Right atrium auricular region (tissue), 2 donors: ENCODE results near the gene FNIP1. TPM values are rescaled to one million over a fixed set of nuclear protein-coding genes. Genes with fewer than 3 reads are reported as not detected.
"Not testable (repeated sequence)": the region's sequence is repeated elsewhere in the genome, so short reads cannot be mapped to it uniquely, and the experiment has no call there.

Source experiments
- DNase-seq: peaks from one replicate; pipeline ENCODE4 v3.0.0-alpha.2; 2019; ENCODE audit warnings: low spot score
- H3K27ac ChIP-seq, 2 donors: fragments of 200-600 bp; sonication (generic); 1 replicate in 1 of 2; 2 replicates in 1 of 2; pipeline ENCODE4 v1.5.1; 2016 to 2019
- H3K27me3 ChIP-seq, 2 donors: fragments of 200-600 bp; sonication (generic); one replicate each; pipeline versions ENCODE4 v1.5.1 to v1.6.0; 2017 to 2019
- H3K36me3 ChIP-seq: fragments of 200-600 bp; sonication (generic); one replicate; pipeline ENCODE4 v1.5.1; 2016
- H3K4me1 ChIP-seq, 2 donors: fragments of 200-600 bp; sonication (generic); one replicate each; pipeline versions ENCODE4 v1.5.1 to v1.6.0; 2017 to 2019
- H3K4me3 ChIP-seq, 2 donors: fragments of 200-600 bp; sonication (generic); 1 replicate in 1 of 2; 2 replicates in 1 of 2; pipeline ENCODE4 v1.5.1; 2017 to 2019; ENCODE audit warnings: mild to moderate bottlenecking in 1 of 2, moderate library complexity in 1 of 2
- H3K9me3 ChIP-seq, 2 donors: fragments of 200-600 bp; sonication (generic); one replicate each; pipeline ENCODE4 v1.5.1; 2019
- CTCF ChIP-seq, 2 donors: fragments of 200-600 bp; sonication (generic); IDR thresholded peaks; one replicate each; pipeline ENCODE4 v1.5.1; 2019; ENCODE audit warnings: antibody characterized with exemption in 2 of 2
- total RNA-seq, 2 donors: library from RNA; depleted of rRNA; stranded (reverse); fragments of >200 nt; gene quantifications; one replicate each; pipeline ENCODE4 v1.1.0, GENCODE V29; 2016

The FNIP1 gene
- total RNA-seq, 2 donors from 2014 or later = 30.6 to 38.3 TPM

GRCh38 chr5:131718487-131719014 lies 78.3 kb downstream of the FNIP1 start:
- Histone ChIP-seq H3K9me3 (no peaks in the 10 kb centered on the region), H3K36me3 (peaks cover 11% of the 10 kb centered on the region), H3K4me1 (no peaks in the 10 kb centered on the region), H3K27me3 (no peaks in the 10 kb centered on the region), H3K4me3 (no peak overlapping the region), H3K27ac (no peak overlapping the region)
- no peak for DNase-seq
- TF ChIP-seq CTCF (IDR thresholded peaks at IDR 0.05) = no peak

GRCh38 chr5:131717164-131717563 lies 79.7 kb downstream of the FNIP1 start:
- not testable (repeated sequence) for H3K4me3 ChIP-seq, DNase-seq, H3K27ac ChIP-seq, H3K4me1 ChIP-seq, H3K27me3 ChIP-seq, H3K9me3 ChIP-seq
- peaks cover 11% of the 10 kb centered on the region for H3K36me3 ChIP-seq

GRCh38 chr5:131716650-131717049 lies 80.2 kb downstream of the FNIP1 start:
- no peak for DNase-seq
- Histone ChIP-seq H3K27ac (no peak overlapping the region), H3K36me3 (peaks cover 11% of the 10 kb centered on the region), H3K4me3 (no peak overlapping the region), H3K4me1 (no peaks in the 10 kb centered on the region), H3K27me3 (no peaks in the 10 kb centered on the region), H3K9me3 (no peaks in the 10 kb centered on the region)
- no peak for TF ChIP-seq CTCF (IDR thresholded peaks at IDR 0.05)

- Histone ChIP-seq H3K27ac (no peak overlapping the region), H3K36me3 (peaks cover 23% of the 10 kb centered on the region), H3K9me3 (no peaks in the 10 kb centered on the region), H3K4me3 (no peak overlapping the region), H3K27me3 (no peaks in the 10 kb centered on the region), H3K4me1 (peaks cover 0 to 7% of the 10 kb centered on the region in 2 donors)
- no peak for DNase-seq
- no peak for TF ChIP-seq CTCF (IDR thresholded peaks at IDR 0.05)
Measured at GRCh38 chr5:131710391-131710790, 86.4 kb downstream of the FNIP1 start.

- H3K4me3 ChIP-seq = no peak overlapping the region
- no peak for TF ChIP-seq CTCF (IDR thresholded peaks at IDR 0.05)
- peaks cover 0 to 7% of the 10 kb centered on the region in 2 donors for H3K4me1 ChIP-seq
- no peaks in the 10 kb centered on the region for H3K27me3 ChIP-seq
- peaks cover 24% of the 10 kb centered on the region for H3K36me3 ChIP-seq
- H3K27ac ChIP-seq = no peak overlapping the region
- DNase-seq = no peak
- H3K9me3 ChIP-seq = no peaks in the 10 kb centered on the region
Measured at GRCh38 chr5:131709043-131709442, 87.8 kb downstream of the FNIP1 start.

- no peak overlapping the region for H3K27ac ChIP-seq
- H3K27me3 ChIP-seq = no peaks in the 10 kb centered on the region
- no peak overlapping the region for H3K4me3 ChIP-seq
- no peak for DNase-seq
- peaks cover 0 to 7% of the 10 kb centered on the region in 2 donors for H3K4me1 ChIP-seq
- H3K36me3 ChIP-seq = peaks cover 50% of the 10 kb centered on the region
- no peak for TF ChIP-seq CTCF (IDR thresholded peaks at IDR 0.05)
- no peaks in the 10 kb centered on the region for H3K9me3 ChIP-seq
Measured at GRCh38 chr5:131706281-131706680, 90.5 kb downstream of the FNIP1 start.
